Mesenchymal stem cell (in vitro differentiated cells and primary cell): ENCODE data around the gene GOLGA8B.

ENCODE experiments used
- DNase-seq: peaks from one replicate; pipeline ENCODE4 v3.0.0-alpha.2; 2013
- H2AFZ ChIP-seq: one replicate; pipeline ENCODE4 v1.6.1; 2013; ENCODE audit warnings: low read depth, mild to moderate bottlenecking, control low read depth, inconsistent platforms, low read length, moderate library complexity
- H2AK5ac ChIP-seq: 2 replicates; pipeline ENCODE4 v1.6.1; 2013; ENCODE audit warnings: low read length, moderate library complexity, mild to moderate bottlenecking, inconsistent platforms; ENCODE audit not compliant: severe bottlenecking
- H2BK120ac ChIP-seq: one replicate; pipeline ENCODE4 v1.6.1; 2013; ENCODE audit warnings: low read depth, mild to moderate bottlenecking, inconsistent platforms, low read length, moderate library complexity
- H2BK12ac ChIP-seq, 2 experiments: one replicate each; pipeline ENCODE4 v1.6.1; 2013; ENCODE audit warnings: inconsistent platforms in 2 of 2, low read length in 2 of 2, mild to moderate bottlenecking in 2 of 2, moderate library complexity in 2 of 2, control low read depth in 1 of 2
- H2BK15ac ChIP-seq: one replicate; pipeline ENCODE4 v1.6.1; 2013; ENCODE audit warnings: mild to moderate bottlenecking, low read depth, inconsistent platforms; ENCODE audit not compliant: poor library complexity, severe bottlenecking
- H2BK5ac ChIP-seq: 2 replicates; pipeline ENCODE4 v1.6.1; 2013; ENCODE audit warnings: low read depth, mild to moderate bottlenecking, low read length, control low read depth, inconsistent platforms; ENCODE audit not compliant: poor library complexity, severe bottlenecking
- H3K14ac ChIP-seq, 2 experiments: one replicate each; pipeline ENCODE4 v1.6.1; 2013; ENCODE audit warnings: inconsistent platforms in 2 of 2, low read length in 2 of 2, control low read depth in 1 of 2, mild to moderate bottlenecking in 1 of 2, moderate library complexity in 1 of 2
- H3K18ac ChIP-seq, 2 experiments: one replicate each; pipeline ENCODE4 v1.6.1; 2013; ENCODE audit warnings: inconsistent platforms in 2 of 2, low read length in 2 of 2, control low read depth in 1 of 2, low read depth in 1 of 2, mild to moderate bottlenecking in 1 of 2
- H3K23ac ChIP-seq, 2 experiments: one replicate each; pipeline ENCODE4 v1.6.1; 2013; ENCODE audit warnings: inconsistent platforms in 2 of 2, low read length in 2 of 2, mild to moderate bottlenecking in 2 of 2, moderate library complexity in 2 of 2, control low read depth in 1 of 2
- H3K27ac ChIP-seq: 2 replicates; pipeline ENCODE4 v1.5.1; 2013; ENCODE audit warnings: mild to moderate bottlenecking, moderate library complexity, low read length, control low read depth, inconsistent platforms; ENCODE audit not compliant: poor library complexity, severe bottlenecking
- H3K27me3 ChIP-seq, 2 experiments: 2 replicates each; pipeline versions ENCODE4 v1.6.1 to v1.7.0; 2013; ENCODE audit warnings: low read length in 2 of 2, mild to moderate bottlenecking in 2 of 2, moderate library complexity in 2 of 2, control low read depth in 1 of 2, inconsistent platforms in 1 of 2; ENCODE audit not compliant: control insufficient read depth in 1 of 2, insufficient read depth in 1 of 2
- H3K36me3 ChIP-seq, 2 experiments: 2 replicates each; pipeline versions ENCODE4 v1.6.1 to v1.7.0; 2013; ENCODE audit warnings: low read length in 2 of 2, control low read depth in 1 of 2, inconsistent platforms in 1 of 2, low read depth in 1 of 2, mild to moderate bottlenecking in 1 of 2; ENCODE audit not compliant: insufficient read depth in 2 of 2, control insufficient read depth in 1 of 2
- H3K4ac ChIP-seq, 2 experiments: one replicate each; pipeline ENCODE4 v1.6.1; 2013; ENCODE audit warnings: inconsistent platforms in 2 of 2, low read length in 2 of 2, mild to moderate bottlenecking in 2 of 2, moderate library complexity in 2 of 2, control low read depth in 1 of 2, low read depth in 1 of 2
- H3K4me1 ChIP-seq: 2 replicates; pipeline ENCODE4 v1.6.1; 2013; ENCODE audit warnings: low read depth, low read length, control low read depth; ENCODE audit not compliant: control insufficient read depth, insufficient read depth
- H3K4me2 ChIP-seq: 2 replicates; pipeline ENCODE4 v1.6.1; 2013; ENCODE audit warnings: low read length, mild to moderate bottlenecking, inconsistent platforms; ENCODE audit not compliant: poor library complexity, severe bottlenecking
- H3K4me3 ChIP-seq, 2 experiments: 2 replicates each; pipeline versions ENCODE4 v1.5.1 to v1.7.0; 2013; ENCODE audit warnings: low read length in 2 of 2, mild to moderate bottlenecking in 2 of 2, control low read depth in 1 of 2, low read depth in 1 of 2; ENCODE audit not compliant: insufficient read depth in 1 of 2
- H3K79me1 ChIP-seq: replicated peaks from 2 replicates; pipeline ENCODE4 v1.6.1; 2013; ENCODE audit warnings: mild to moderate bottlenecking, control low read depth, low read length, inconsistent platforms; ENCODE audit not compliant: poor library complexity, severe bottlenecking
- H3K9ac ChIP-seq: 2 replicates; pipeline ENCODE4 v1.7.0; 2013; ENCODE audit warnings: mild to moderate bottlenecking, low read length, moderate library complexity
- H3K9me3 ChIP-seq: 2 replicates; pipeline ENCODE4 v1.7.0; 2013; ENCODE audit warnings: mild to moderate bottlenecking, low read length; ENCODE audit not compliant: control insufficient read depth
- H4K8ac ChIP-seq: one replicate; pipeline ENCODE4 v1.6.1; 2013; ENCODE audit warnings: inconsistent platforms, mild to moderate bottlenecking, low read length, moderate library complexity
- H4K91ac ChIP-seq: one replicate; pipeline ENCODE4 v1.6.1; 2013; ENCODE audit warnings: mild to moderate bottlenecking, low read length, inconsistent platforms
- WGBS: methylation state at CpG from one replicate; pipeline ENCODE4 v1.1.7; 2013; ENCODE audit warnings: mixed read lengths; 5-methylcytosine and 5-hydroxymethylcytosine counted together

Gene GOLGA8B

GRCh38 chr15:34625007-34625406 lies 41.6 kb upstream of the GOLGA8B start:
- no peaks in the 10 kb centered on the region for H3K79me1 ChIP-seq
- H2AK5ac ChIP-seq = no peak overlapping the region
- H2BK15ac ChIP-seq = no peak overlapping the region
- H3K27ac ChIP-seq = no peak overlapping the region
- H3K14ac ChIP-seq = no peak overlapping the region
- no peak overlapping the region for H3K4ac ChIP-seq
- H4K8ac ChIP-seq = no peak overlapping the region
- H3K4me2 ChIP-seq = no peak overlapping the region
- peaks cover 7% of the 10 kb centered on the region for H3K9me3 ChIP-seq
- no peak overlapping the region for H3K23ac ChIP-seq
- no peak overlapping the region for H4K91ac ChIP-seq
- 90% methylated on average over 2 of the region's 5 CpGs for WGBS
- no peak overlapping the region for H2BK5ac ChIP-seq
- H3K27me3 ChIP-seq = no peaks in the 10 kb centered on the region
- no peak overlapping the region for H3K18ac ChIP-seq
- H3K36me3 ChIP-seq = no peaks in the 10 kb centered on the region
- no peaks in the 10 kb centered on the region for H3K4me1 ChIP-seq
- H2BK12ac ChIP-seq = no peak overlapping the region
- no peak overlapping the region for H2AFZ ChIP-seq
- no peak overlapping the region for H3K4me3 ChIP-seq
- no peak for DNase-seq
- H2BK120ac ChIP-seq = no peak overlapping the region
- no peak overlapping the region for H3K9ac ChIP-seq

- no peak for DNase-seq
- no peak overlapping the region for H3K4me3 ChIP-seq
- no peak overlapping the region for H2AK5ac ChIP-seq
- H3K23ac ChIP-seq = no peak overlapping the region
- peaks cover under 1% of the 10 kb centered on the region for H3K9me3 ChIP-seq
- no peak overlapping the region for H2BK5ac ChIP-seq
- no peaks in the 10 kb centered on the region for H3K4me1 ChIP-seq
- no peak overlapping the region for H3K4ac ChIP-seq
- no peaks in the 10 kb centered on the region for H3K79me1 ChIP-seq
- H3K27ac ChIP-seq = no peak overlapping the region
- H2BK15ac ChIP-seq = no peak overlapping the region
- H3K9ac ChIP-seq = no peak overlapping the region
- H2BK120ac ChIP-seq = no peak overlapping the region
- H3K14ac ChIP-seq = no peak overlapping the region
- H2BK12ac ChIP-seq = no peak overlapping the region
- H3K36me3 ChIP-seq = no peaks in the 10 kb centered on the region
- no peak overlapping the region for H3K18ac ChIP-seq
- no peak overlapping the region for H4K91ac ChIP-seq
- no peak overlapping the region for H2AFZ ChIP-seq
- peaks cover 4 to 9% of the 10 kb centered on the region in 2 experiments for H3K27me3 ChIP-seq
- 90% methylated on average over 5 of the region's 5 CpGs for WGBS
- no peak overlapping the region for H3K4me2 ChIP-seq
- H4K8ac ChIP-seq = no peak overlapping the region
Measured at GRCh38 chr15:34621675-34622074, 38.2 kb upstream of the GOLGA8B start.

GRCh38 chr15:34620814-34621213 lies 37.4 kb upstream of the GOLGA8B start:
- Histone ChIP-seq H3K4ac (no peak overlapping the region), H4K8ac (no peak overlapping the region), H3K18ac (no peak overlapping the region), H3K27me3 (peaks cover 4 to 9% of the 10 kb centered on the region in 2 experiments), H3K4me1 (no peaks in the 10 kb centered on the region), H3K27ac (no peak overlapping the region), H3K4me2 (no peak overlapping the region), H3K9ac (no peak overlapping the region), H3K4me3 (no peak overlapping the region), H2BK120ac (no peak overlapping the region), H3K36me3 (no peaks in the 10 kb centered on the region), H2BK5ac (no peak overlapping the region), H2BK15ac (no peak overlapping the region), H2BK12ac (no peak overlapping the region), H3K23ac (no peak overlapping the region), H3K79me1 (no peaks in the 10 kb centered on the region), H3K14ac (no peak overlapping the region), H3K9me3 (no peaks in the 10 kb centered on the region), H2AFZ (no peak overlapping the region), H2AK5ac (no peak overlapping the region), H4K91ac (no peak overlapping the region)
- 70% methylated on average over 1 of the region's 2 CpGs for WGBS
- no peak for DNase-seq

- Histone ChIP-seq H2BK5ac (no peak overlapping the region), H2BK120ac (no peak overlapping the region), H3K18ac (no peak overlapping the region), H3K4me2 (no peak overlapping the region), H2BK12ac (no peak overlapping the region), H2BK15ac (no peak overlapping the region), H3K27me3 (peaks cover 4 to 9% of the 10 kb centered on the region in 2 experiments), H4K91ac (no peak overlapping the region), H3K36me3 (no peaks in the 10 kb centered on the region), H3K9me3 (no peaks in the 10 kb centered on the region), H3K4me3 (no peak overlapping the region), H3K27ac (no peak overlapping the region), H3K14ac (no peak overlapping the region), H2AK5ac (no peak overlapping the region), H3K23ac (no peak overlapping the region), H3K9ac (no peak overlapping the region), H4K8ac (no peak overlapping the region), H3K4ac (no peak overlapping the region), H3K4me1 (no peaks in the 10 kb centered on the region), H3K79me1 (no peaks in the 10 kb centered on the region), H2AFZ (no peak overlapping the region)
- DNase-seq = no peak
- no CpG with 5 or more reads among the region's 1 CpG for WGBS
Measured at GRCh38 chr15:34620142-34620541, 36.7 kb upstream of the GOLGA8B start.
